ENCODE data around the gene RAD54L.
A peak's percentile ranks its signal among the peaks of the same experiment; 100 is the strongest.
"Not testable (repeated sequence)": the region's sequence is repeated elsewhere in the genome, so short reads cannot be mapped to it uniquely, and the experiment has no call there.

RAD54L gene

GRCh38 chr1:46241733-46242132, 5.8 kb upstream of the RAD54L start:
- DNase-seq (ENCODE audit: low read depth) = not testable (repeated sequence)

DNA sequence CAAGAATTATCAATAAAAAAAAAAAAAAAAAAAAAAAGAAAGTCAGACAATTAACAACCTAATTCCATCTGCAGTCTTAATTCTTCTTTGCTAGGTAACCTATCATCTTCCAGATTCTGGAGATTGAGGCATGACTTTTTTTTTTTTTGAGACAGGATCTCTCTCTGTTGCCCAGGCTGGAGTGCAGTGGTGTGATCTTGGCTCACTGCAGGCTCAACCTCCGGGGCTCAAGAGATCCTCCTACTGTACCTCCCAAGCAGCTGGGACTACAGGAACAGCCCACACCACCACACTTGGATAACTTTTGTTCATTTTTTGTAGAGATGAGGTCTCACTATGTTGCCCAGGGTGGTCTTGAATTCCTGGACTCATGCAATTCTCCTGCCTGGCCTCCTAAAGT, 4.6 kb upstream of the RAD54L start:
- DNase-seq (ENCODE audit: low read depth) = no peak

DNA sequence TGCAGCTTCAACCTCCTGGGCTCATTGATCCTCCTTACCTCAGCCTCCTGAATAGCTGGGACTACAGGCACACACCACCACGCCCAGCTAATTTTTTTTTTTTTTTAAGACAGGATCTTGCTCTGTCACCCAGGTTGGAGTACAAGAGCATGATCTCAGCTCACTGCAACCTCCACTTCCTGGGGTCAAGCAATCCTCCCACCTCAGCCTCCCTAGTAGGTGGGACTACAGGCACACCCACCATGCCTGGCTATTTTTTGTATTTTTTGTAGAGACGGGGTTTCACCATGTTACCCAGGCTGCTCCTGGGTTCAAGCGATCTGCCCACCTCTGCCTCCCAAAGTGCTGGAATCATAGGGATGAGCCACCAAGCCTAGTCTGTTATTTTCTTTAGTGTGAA, 3.7 kb upstream of the RAD54L start:
- not testable (repeated sequence) for DNase-seq (ENCODE audit: low read depth)

- no peak for DNase-seq (ENCODE audit: low read depth)
Measured at GRCh38 chr1:46244656-46245371, 2.7 kb upstream of the RAD54L start.

- DNase-seq (ENCODE audit: low read depth) = not testable (repeated sequence)
Measured at GRCh38 chr1:46246136-46246535, 1.4 kb upstream of the RAD54L start.

DNA sequence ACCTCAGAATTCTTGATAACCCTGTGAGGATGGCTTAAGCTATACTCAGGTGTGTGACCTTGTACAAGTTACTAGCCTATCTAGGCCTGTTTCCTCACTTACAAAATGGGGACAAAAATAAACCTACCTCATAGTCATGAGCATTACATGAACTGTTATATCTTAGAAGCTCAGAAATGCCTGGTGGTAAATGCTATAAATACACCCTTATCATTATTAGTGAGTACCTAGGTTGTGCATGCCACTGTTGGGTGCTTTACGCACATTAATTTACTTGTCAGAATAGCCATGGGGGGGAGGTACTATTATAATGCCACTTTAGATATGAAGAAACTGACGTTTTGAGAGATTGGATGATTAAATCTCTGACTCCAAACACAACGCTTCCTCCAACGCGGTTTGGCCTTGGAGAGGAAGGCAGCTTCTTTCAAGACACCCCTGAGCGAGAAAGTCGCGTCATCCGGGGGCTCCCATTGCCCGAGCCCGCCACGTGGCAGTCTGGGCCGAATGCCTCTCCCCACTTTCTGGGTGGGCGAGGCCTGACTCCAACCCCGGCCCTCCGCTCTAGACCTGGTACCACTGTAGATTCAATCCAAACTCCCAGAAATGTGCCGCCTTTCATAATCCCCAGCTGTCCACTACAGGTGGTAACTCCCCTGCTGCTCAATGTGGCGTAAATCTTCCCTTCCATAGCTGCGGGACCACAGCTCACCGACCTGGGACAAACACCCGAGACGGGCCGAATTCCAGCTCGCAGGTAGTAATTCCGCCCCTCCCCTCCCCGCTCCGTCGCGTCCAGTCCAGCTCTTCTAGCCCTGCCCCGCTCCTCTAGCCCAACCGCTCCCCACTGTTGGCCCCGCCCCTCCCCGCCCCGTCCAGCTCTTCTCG, 771 bp upstream of the RAD54L start:
- peak; percentile 65 for DNase-seq (ENCODE audit: low read depth)

DNA sequence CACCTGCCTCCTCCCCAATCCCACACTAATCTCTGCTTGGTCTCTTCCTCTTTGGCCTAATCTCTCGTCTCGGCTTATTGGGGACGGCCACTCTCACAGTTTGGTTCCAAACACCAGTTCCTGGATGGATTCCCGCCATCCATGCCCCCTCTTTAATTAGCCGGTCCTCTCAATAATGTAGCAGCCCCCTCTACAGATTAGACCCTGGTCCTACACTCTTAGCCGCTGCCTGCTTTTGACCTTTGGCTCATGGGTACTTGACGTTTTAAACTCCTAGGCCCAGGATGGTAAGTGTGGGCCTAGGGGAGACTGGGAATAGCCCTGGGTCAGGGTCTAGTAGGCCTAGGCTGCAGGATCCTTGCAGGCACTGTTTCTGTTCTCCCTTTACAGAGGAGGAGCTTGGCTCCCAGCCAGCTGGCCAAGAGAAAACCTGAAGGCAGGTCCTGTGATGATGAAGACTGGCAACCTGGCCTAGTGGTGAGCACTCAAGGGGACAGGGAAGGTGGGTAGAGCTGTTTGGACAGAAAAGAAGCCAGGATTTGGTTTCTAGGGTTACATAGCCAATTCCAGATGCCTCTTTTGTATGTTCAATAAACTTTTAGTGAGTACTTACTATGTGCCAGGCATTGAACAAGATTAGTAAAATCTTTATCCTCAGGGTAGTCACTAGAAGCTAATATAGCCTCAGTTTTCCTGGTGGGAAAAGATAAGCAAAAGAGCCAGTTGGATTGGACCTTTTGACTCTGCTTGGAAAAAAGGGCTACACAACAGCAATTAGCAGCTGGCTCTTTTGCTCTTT, 758 bp downstream of the RAD54L start:
- peak; percentile 43 for DNase-seq (ENCODE audit: low read depth)

DNA sequence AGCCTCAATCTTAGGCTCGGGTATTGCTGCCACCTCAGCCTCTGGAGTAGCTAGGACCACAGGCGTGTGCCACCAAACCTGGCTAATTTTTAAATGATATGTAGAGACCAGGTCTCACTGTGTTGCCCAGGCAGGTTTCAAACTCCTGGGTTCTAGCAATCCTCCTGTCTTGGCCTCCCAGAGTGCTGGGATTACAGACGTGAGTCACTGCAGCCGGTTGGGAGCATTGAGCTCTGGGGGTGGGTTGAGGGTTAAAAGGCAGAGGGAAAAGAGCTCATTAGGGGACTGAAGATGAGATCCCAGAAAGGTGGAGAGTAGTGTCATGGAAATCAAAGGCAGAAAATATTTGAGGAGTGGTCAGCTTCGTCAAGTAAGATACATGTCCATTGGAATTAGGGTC, 7.1 kb downstream of the RAD54L start:
- DNase-seq (ENCODE audit: low read depth) = no peak

GRCh38 chr1:46256523-46256922, 9.0 kb downstream of the RAD54L start:
- no peak for DNase-seq (ENCODE audit: low read depth)

- no peak for DNase-seq (ENCODE audit: low read depth)
Measured at GRCh38 chr1:46262508-46262907, 14.9 kb downstream of the RAD54L start.

- DNase-seq (ENCODE audit: low read depth) = no peak
Measured at GRCh38 chr1:46263146-46263545, 15.6 kb downstream of the RAD54L start.

GRCh38 chr1:46268578-46268977, 21.0 kb downstream of the RAD54L start:
- no peak for DNase-seq (ENCODE audit: low read depth)

DNA sequence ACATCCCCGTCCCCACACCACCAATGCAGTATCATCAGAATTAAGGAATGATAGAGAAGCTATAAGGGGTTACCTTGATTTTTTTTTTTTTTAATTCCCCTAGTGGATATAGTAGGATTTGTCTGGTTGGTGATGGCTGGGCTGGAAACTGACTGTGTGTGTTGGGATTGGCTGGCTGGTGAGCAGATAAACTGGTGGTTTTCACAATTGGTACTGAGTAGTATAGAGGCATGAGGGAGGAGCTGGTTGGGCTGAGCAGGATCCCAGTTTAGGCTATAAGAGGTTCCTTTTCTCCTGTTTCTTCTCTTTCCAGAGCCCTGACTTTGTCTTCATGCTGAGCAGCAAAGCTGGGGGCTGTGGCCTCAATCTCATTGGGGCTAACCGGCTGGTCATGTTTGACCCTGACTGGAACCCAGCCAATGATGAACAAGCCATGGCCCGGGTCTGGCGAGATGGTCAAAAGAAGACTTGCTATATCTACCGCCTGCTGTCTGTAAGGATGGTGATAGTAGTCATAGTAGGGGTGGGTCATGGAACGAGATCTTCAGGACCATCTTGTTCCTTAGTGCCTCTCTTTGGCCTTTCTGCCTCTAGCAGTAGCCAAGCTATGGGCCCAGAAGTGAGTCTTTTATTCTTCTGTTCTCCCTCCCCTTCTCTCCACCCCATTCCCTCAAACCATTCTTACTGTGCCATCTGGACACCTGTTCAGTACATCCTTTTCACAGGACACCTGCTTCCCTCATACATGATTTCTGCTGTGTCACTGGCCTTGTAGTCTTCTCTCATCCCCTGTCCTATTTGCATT, 26.9 kb downstream of the RAD54L start:
- DNase-seq (ENCODE audit: low read depth) = no peak

DNA sequence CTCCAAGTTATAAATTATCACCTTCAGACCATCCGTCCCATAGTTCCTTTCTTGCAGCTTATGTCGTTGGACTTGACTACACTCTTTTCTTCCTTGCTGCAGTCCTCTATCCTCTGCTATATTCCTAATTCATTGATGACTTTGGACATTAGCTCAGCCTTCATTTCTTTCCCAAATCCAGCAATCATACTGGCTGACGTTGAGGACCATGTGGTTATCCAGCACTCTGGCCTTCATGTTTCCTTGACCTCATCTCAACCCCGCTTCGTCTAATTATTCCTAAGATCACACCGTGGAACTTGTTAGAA, 27.4 kb downstream of the RAD54L start:
- DNase-seq (ENCODE audit: low read depth) = no peak

DNA sequence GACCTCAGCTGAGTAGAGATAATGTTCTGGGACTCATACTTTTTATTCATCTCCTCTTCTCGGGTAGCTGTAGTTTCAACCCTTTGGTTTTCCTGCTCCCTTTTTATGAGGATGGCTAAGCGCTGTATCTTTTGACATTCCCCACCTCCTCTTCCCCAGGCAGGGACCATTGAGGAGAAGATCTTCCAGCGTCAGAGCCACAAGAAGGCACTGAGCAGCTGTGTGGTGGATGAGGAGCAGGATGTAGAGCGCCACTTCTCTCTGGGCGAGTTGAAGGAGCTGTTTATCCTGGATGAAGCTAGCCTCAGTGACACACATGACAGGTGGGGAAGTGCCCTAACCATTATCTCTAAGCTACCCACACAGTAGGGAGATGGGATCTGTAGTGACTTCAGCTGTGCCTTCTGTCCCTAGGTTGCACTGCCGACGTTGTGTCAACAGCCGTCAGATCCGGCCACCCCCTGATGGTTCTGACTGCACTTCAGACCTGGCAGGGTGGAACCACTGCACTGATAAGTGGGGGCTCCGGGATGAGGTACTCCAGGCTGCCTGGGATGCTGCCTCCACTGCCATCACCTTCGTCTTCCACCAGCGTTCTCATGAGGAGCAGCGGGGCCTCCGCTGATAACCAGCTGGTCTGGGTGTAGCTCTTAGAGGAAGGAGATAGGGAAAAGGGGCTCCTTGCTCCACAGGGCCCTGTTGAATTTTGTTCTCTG, 30.3 kb downstream of the RAD54L start:
- DNase-seq (ENCODE audit: low read depth) = no peak

- no peak for DNase-seq (ENCODE audit: low read depth)
Measured at GRCh38 chr1:46278807-46279206, 31.2 kb downstream of the RAD54L start.

- DNase-seq (ENCODE audit: low read depth) = no peak
Measured at GRCh38 chr1:46280092-46280491, 32.5 kb downstream of the RAD54L start.

DNA sequence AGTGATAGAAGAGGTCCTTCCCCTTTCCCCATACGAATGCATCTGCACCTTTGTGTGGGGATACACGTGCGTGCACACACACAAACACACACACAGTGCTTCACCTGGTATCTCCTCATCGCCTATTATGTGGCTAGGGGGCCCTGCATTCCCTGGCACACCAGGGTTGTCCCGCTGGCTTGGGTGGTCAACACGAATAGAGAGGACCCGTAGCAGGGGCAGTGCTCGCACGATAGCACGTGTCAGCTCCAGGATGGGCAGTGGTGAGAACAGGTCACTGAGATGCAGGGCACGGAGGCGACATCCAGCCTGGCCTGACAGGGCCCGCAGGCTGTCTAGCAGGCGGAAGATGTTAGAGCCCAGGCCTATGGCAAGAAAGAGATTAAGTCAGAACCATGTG, 33.5 kb downstream of the RAD54L start:
- no peak for DNase-seq (ENCODE audit: low read depth)

GRCh38 chr1:46284058-46284457, 36.5 kb downstream of the RAD54L start:
- DNase-seq (ENCODE audit: low read depth) = no peak

- no peak for DNase-seq (ENCODE audit: low read depth)
Measured at GRCh38 chr1:46284597-46285564, 37.3 kb downstream of the RAD54L start.

Measured in activated T-cell treated with anti-CD3 and anti-CD28 coated beads for 48 hours (primary cell).